Gastroesophageal sphincter (tissue), 3 donors: ENCODE data around the gene DNAAF1.

ENCODE experiments used
- EP300 ChIP-seq: sonication (generic); formaldehyde crosslinking; IDR thresholded peaks from one replicate; pipeline ENCODE4 v1.6.1; 2017; ENCODE audit warnings: antibody characterized with exemption, mild to moderate bottlenecking
- POLR2A ChIP-seq, 2 donors: fragments of 450-650 bp; IDR thresholded peaks; one replicate each; pipeline ENCODE4 v1.6.1; 2017; ENCODE audit warnings: antibody characterized with exemption in 2 of 2, mild to moderate bottlenecking in 2 of 2, moderate library complexity in 1 of 2
- POLR2AphosphoS5 ChIP-seq: sonication (generic); formaldehyde crosslinking; IDR thresholded peaks from one replicate; pipeline ENCODE4 v1.6.1; 2017; ENCODE audit warnings: antibody characterized with exemption
- TF ChIP-seq, protein P1 (sequence below), 4 experiments: fragments of 200-600 bp in 2 of 4; fragments of 450-650 bp in 2 of 4; sonication (generic) in 1 of 4; IDR thresholded peaks; one replicate each; pipeline ENCODE4 v1.5.1; 2017 to 2019; ENCODE audit warnings: antibody characterized with exemption in 4 of 4, mild to moderate bottlenecking in 2 of 4, moderate library complexity in 2 of 4

GRCh38 chr16:84143081-84143480 is 2.0 kb upstream of the DNAAF1 start:
- TF ChIP-seq, protein P1, sequence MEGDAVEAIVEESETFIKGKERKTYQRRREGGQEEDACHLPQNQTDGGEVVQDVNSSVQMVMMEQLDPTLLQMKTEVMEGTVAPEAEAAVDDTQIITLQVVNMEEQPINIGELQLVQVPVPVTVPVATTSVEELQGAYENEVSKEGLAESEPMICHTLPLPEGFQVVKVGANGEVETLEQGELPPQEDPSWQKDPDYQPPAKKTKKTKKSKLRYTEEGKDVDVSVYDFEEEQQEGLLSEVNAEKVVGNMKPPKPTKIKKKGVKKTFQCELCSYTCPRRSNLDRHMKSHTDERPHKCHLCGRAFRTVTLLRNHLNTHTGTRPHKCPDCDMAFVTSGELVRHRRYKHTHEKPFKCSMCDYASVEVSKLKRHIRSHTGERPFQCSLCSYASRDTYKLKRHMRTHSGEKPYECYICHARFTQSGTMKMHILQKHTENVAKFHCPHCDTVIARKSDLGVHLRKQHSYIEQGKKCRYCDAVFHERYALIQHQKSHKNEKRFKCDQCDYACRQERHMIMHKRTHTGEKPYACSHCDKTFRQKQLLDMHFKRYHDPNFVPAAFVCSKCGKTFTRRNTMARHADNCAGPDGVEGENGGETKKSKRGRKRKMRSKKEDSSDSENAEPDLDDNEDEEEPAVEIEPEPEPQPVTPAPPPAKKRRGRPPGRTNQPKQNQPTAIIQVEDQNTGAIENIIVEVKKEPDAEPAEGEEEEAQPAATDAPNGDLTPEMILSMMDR (IDR thresholded peaks at IDR 0.05), result no peak
- TF ChIP-seq POLR2AphosphoS5 (no peak), EP300 (no peak), POLR2A (IDR thresholded peaks at IDR 0.05) (no peak)
